ENCODE data around the gene TPRG1.
"Not testable (repeated sequence)": the region's sequence is repeated elsewhere in the genome, so short reads cannot be mapped to it uniquely, and the experiment has no call there.

TPRG1 gene

DNA sequence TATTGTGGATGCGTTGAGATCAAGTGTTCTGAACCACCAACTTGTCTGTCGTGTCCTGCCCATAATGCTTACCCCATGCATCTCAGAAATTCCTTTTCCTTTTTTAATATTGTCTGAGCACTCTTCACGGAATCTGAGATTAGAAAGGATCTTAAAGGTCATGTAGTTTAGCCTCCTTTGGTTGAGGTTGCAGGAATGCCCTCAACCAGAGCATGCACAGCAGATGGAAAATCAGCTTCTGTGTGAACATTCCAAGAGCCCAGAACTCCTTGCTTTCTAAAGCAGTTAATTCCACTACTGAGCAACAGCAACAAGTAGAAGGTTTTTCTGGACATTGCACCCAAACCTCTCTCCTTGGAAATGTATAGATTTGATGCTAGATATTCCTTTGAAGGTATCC lies 153.7 kb downstream of the TPRG1 start:
- H3K27me3 ChIP-seq, result no peaks in the 10 kb centered on the region
- H3K9me3 ChIP-seq, result no peaks in the 10 kb centered on the region
- H3K4me3 ChIP-seq (ENCODE audit: low read depth, low read length), result no peak overlapping the region
- no peaks in the 10 kb centered on the region for H3K4me1 ChIP-seq
- DNase-seq, result no peak
- TF ChIP-seq, protein P1, sequence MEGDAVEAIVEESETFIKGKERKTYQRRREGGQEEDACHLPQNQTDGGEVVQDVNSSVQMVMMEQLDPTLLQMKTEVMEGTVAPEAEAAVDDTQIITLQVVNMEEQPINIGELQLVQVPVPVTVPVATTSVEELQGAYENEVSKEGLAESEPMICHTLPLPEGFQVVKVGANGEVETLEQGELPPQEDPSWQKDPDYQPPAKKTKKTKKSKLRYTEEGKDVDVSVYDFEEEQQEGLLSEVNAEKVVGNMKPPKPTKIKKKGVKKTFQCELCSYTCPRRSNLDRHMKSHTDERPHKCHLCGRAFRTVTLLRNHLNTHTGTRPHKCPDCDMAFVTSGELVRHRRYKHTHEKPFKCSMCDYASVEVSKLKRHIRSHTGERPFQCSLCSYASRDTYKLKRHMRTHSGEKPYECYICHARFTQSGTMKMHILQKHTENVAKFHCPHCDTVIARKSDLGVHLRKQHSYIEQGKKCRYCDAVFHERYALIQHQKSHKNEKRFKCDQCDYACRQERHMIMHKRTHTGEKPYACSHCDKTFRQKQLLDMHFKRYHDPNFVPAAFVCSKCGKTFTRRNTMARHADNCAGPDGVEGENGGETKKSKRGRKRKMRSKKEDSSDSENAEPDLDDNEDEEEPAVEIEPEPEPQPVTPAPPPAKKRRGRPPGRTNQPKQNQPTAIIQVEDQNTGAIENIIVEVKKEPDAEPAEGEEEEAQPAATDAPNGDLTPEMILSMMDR (IDR thresholded peaks at IDR 0.05; ENCODE audit: low read depth, low read length), result no peak
- no peaks in the 10 kb centered on the region for H3K36me3 ChIP-seq

DNA sequence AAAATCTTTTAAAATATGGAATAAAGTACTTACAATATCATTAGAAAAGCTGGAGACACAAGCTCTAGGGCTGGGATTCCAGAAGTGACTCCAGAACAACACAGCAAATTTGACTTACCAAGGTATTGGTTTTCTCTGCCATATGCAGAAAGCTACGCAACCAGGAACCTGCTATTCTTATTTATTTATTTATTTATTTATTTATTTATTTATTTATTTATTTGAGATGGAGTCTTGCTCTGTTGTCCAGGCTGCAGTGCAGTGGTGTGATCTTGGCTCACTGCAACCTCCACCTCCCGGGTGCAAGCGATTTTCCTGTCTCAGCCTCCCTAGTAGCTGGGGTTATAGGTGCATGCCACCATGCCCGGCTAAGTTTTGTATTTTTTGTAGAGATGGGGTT lies 157.9 kb downstream of the TPRG1 start:
- H3K4me3 ChIP-seq (ENCODE audit: low read depth, low read length); H3K36me3 ChIP-seq; H3K27me3 ChIP-seq; H3K9me3 ChIP-seq; DNase-seq; H3K4me1 ChIP-seq: not testable (repeated sequence)

DNA sequence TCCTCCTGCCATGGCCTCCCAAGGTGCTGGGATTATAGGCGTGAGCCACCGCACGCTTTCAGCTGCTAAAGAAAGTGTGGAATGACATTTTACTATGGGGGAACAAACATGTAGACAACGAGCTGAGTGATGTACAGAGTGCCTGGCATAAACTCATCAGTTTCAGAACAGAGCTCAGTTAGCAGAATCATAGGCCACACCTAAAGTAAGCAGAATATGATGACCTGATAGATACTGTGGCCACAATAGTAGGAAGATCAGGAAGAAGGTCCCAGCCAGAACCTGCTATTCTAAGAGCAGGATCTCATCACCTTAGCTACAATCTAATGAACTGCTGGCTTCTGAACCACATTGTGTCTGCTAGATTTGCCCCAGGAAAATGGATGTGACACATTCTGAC lies 158.3 kb downstream of the TPRG1 start:
- TF ChIP-seq, protein P1 (IDR thresholded peaks at IDR 0.05; ENCODE audit: low read depth, low read length), result no peak
- no peaks in the 10 kb centered on the region for H3K36me3 ChIP-seq
- H3K4me3 ChIP-seq (ENCODE audit: low read depth, low read length), result no peak overlapping the region
- H3K27me3 ChIP-seq, result no peaks in the 10 kb centered on the region
- H3K4me1 ChIP-seq, result no peaks in the 10 kb centered on the region
- DNase-seq, result no peak
- no peaks in the 10 kb centered on the region for H3K9me3 ChIP-seq

DNA sequence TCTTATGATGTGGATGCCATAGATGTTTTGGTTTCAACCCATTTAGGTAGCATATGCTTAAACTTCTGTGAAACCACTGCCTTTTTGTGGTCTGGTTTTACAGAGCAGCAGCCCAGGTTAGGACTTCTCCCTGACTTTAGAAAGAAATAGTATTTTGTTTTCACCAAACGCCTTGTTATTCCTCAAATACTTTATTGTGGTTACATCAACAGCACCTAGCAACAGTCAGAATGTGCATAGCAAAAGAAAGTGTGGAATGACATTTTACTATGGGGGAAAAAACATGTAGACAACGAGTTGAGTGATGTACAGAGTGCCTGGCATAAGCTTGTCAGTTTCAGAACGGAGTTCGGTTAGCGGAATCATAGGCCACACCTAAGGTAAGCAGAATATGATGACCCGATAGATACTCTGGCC lies 159.2 kb downstream of the TPRG1 start:
- no peaks in the 10 kb centered on the region for H3K4me1 ChIP-seq
- TF ChIP-seq, protein P1 (IDR thresholded peaks at IDR 0.05; ENCODE audit: low read depth, low read length), result no peak
- H3K27me3 ChIP-seq, result no peaks in the 10 kb centered on the region
- no peaks in the 10 kb centered on the region for H3K9me3 ChIP-seq
- H3K36me3 ChIP-seq, result no peaks in the 10 kb centered on the region
- no peak overlapping the region for H3K4me3 ChIP-seq (ENCODE audit: low read depth, low read length)
- DNase-seq, result no peak

DNA sequence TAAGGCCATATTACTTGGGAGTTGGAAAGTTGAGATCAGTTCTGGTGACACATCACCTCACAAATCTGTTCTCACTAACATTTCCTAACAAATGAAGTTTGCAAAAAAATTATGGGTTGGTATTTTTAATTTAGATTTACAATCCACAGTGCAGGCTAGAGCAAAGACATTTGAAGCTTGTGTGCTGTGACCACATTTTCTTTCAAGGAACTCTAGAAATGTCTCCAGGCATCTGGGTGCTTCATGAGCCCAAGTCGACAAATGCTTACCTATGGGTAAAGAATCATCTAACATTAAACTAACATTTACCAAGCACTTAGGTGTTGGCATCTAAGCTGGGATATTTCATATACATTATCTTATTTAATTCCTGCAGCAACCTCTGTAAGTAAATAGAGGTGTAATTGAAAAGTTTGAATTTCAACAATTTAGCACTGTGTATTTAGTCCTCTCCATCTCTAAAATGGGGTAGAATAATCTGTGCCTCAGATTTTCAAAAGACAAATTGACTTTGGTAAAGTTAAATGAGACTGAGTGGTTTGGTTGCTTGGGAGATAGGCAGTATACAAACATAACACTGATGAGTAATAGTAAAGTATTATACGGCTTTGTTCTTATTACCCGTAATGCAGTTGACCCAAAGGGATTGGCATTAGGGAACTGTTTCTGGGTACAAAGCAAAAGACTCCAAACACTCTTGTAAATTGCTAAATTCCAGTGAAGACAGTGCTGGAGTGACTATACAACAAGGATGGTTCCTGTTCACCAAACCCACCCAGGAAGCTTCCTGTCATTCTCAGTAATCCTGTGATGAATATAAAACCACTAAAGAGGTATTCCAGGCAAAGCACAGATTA lies 162.5 kb downstream of the TPRG1 start:
- no peaks in the 10 kb centered on the region for H3K4me1 ChIP-seq
- DNase-seq, result no peak
- H3K36me3 ChIP-seq, result no peaks in the 10 kb centered on the region
- H3K9me3 ChIP-seq, result no peaks in the 10 kb centered on the region
- TF ChIP-seq, protein P1 (IDR thresholded peaks at IDR 0.05; ENCODE audit: low read depth, low read length), result no peak
- H3K27me3 ChIP-seq, result no peaks in the 10 kb centered on the region
- no peak overlapping the region for H3K4me3 ChIP-seq (ENCODE audit: low read depth, low read length)

DNA sequence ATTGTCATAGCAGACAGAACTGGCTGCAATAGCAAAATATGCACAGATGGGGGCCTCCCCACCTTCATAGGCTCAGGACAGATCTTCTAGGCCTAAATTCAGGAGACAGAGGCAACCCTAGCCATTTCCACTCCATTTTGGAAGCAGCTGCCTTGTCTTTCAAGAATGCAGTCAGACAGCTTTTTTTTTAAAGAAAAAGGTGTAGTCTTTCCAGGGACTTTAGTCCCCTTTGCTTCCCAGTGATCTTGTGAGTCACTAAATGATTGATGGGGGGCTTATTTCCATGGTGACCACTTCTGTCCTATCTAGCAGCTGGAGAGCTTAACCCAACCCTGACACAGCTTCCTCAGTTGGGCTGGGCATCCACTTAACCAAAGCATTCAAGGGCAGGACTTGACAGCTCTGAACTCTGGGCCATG lies 165.9 kb downstream of the TPRG1 start:
- TF ChIP-seq, protein P1 (IDR thresholded peaks at IDR 0.05; ENCODE audit: low read depth, low read length), result no peak
- no peak for DNase-seq

More for the DNA sequence above, 165.9 kb downstream of the TPRG1 start:
- no peaks in the 10 kb centered on the region for H3K4me1 ChIP-seq
- no peaks in the 10 kb centered on the region for H3K27me3 ChIP-seq
- H3K36me3 ChIP-seq, result no peaks in the 10 kb centered on the region
- no peaks in the 10 kb centered on the region for H3K9me3 ChIP-seq
- H3K4me3 ChIP-seq (ENCODE audit: low read depth, low read length), result no peak overlapping the region
